ENCODE data around the gene CLCA2.

GRCh38 chr1:86375688-86376087 is 48.3 kb upstream of the CLCA2 start:
- TF ChIP-seq CTCF (IDR thresholded peaks at IDR 0.05; ENCODE audit: low read depth, low read length) = no peak
- no peak for TF ChIP-seq EZH2phosphoT487 (IDR thresholded peaks at IDR 0.05; ENCODE audit: low read depth)
